Astrocyte (in vitro differentiated cells and primary cell): ENCODE results near the gene SPIRE1. TPM values are rescaled to one million over a fixed set of nuclear protein-coding genes. Genes with fewer than 3 reads are reported as not detected.

Experiments
- DNase-seq: peaks from one replicate; pipeline ENCODE4 v3.0.0-alpha.2; 2010; ENCODE audit warnings: low read depth
- FAIRE-seq: peaks from 2 replicates; lab custom pipeline; 2011; peaks lifted over from hg19 to GRCh38; lab: Jason Lieb, UNC
- H2AFZ ChIP-seq: 2 replicates; pipeline ENCODE4 v1.6.0; 2012; ENCODE audit warnings: low read depth, low read length, inconsistent platforms
- H3K27ac ChIP-seq: 2 replicates; pipeline ENCODE4 v1.5.1; 2011; ENCODE audit warnings: low read depth, low read length, inconsistent platforms
- H3K27me3 ChIP-seq: 2 replicates; pipeline ENCODE4 v1.6.0; 2011; ENCODE audit warnings: low read length, inconsistent platforms; ENCODE audit not compliant: insufficient read depth
- H3K36me3 ChIP-seq: 2 replicates; pipeline ENCODE4 v1.5.1; 2011; ENCODE audit warnings: low read length, inconsistent platforms; ENCODE audit not compliant: insufficient read depth
- H3K4me1 ChIP-seq: 2 replicates; pipeline ENCODE4 v1.5.1; 2011; ENCODE audit warnings: low read length, inconsistent platforms; ENCODE audit not compliant: insufficient read depth
- H3K4me2 ChIP-seq: 2 replicates; pipeline ENCODE4 v1.6.0; 2012; ENCODE audit warnings: low read length, inconsistent platforms
- H3K4me3 ChIP-seq: 2 replicates; pipeline ENCODE4 v1.5.1; 2011; ENCODE audit warnings: low read depth, mild to moderate bottlenecking, low read length, inconsistent platforms; ENCODE audit not compliant: insufficient read depth
- H3K79me2 ChIP-seq: 2 replicates; pipeline ENCODE4 v1.6.0; 2012; ENCODE audit warnings: mild to moderate bottlenecking, low read length, inconsistent platforms; ENCODE audit not compliant: insufficient read depth
- H3K9ac ChIP-seq: 2 replicates; pipeline ENCODE4 v1.6.0; 2012; ENCODE audit warnings: mild to moderate bottlenecking, low read length, inconsistent platforms
- H3K9me3 ChIP-seq: 2 replicates; pipeline ENCODE4 v1.5.1; 2012; ENCODE audit warnings: low read depth, mild to moderate bottlenecking, low read length, inconsistent platforms; ENCODE audit not compliant: insufficient read depth
- H4K20me1 ChIP-seq: 2 replicates; pipeline ENCODE4 v1.6.0; 2012; ENCODE audit warnings: low read length, inconsistent platforms; ENCODE audit not compliant: insufficient read depth
- H3K27ac Mint-ChIP-seq: one replicate; pipeline ENCODE4 v1.8.0; 2021; ENCODE audit warnings: mild to moderate bottlenecking, mixed read lengths; ENCODE audit not compliant: unreplicated experiment
- H3K27me3 Mint-ChIP-seq: one replicate; pipeline ENCODE4 v1.8.0; 2021; ENCODE audit warnings: low read depth, mixed read lengths; ENCODE audit not compliant: unreplicated experiment
- H3K36me3 Mint-ChIP-seq: one replicate; pipeline ENCODE4 v1.8.0; 2021; ENCODE audit warnings: low read depth, mixed read lengths; ENCODE audit not compliant: unreplicated experiment
- H3K4me1 Mint-ChIP-seq: one replicate; pipeline ENCODE4 v1.8.0; 2021; ENCODE audit warnings: low read depth, mixed read lengths; ENCODE audit not compliant: unreplicated experiment
- H3K4me3 Mint-ChIP-seq: one replicate; pipeline ENCODE4 v1.8.0; 2021; ENCODE audit warnings: mild to moderate bottlenecking, moderate library complexity, mixed read lengths; ENCODE audit not compliant: unreplicated experiment
- H3K9me3 Mint-ChIP-seq: one replicate; pipeline ENCODE4 v1.8.0; 2021; ENCODE audit warnings: mild to moderate bottlenecking, mixed read lengths; ENCODE audit not compliant: unreplicated experiment
- EZH2 ChIP-seq: IDR thresholded peaks from 2 replicates; pipeline ENCODE4 v1.6.1; 2012; ENCODE audit warnings: mild to moderate bottlenecking, low read length, inconsistent platforms; ENCODE audit not compliant: insufficient read depth
- total RNA-seq: library from RNA; stranded (reverse); gene quantifications from 2 replicates; pipeline ENCODE4 v1.2.1, GENCODE V29; 2021
- TF ChIP-seq, protein P1 (sequence below): IDR thresholded peaks from 2 replicates; pipeline ENCODE4 v1.5.1; 2011; ENCODE audit warnings: low read depth, mild to moderate bottlenecking, inconsistent platforms, low read length, moderate library complexity; ENCODE audit not compliant: insufficient read depth

Gene SPIRE1
- total RNA-seq, 1 donor from 2014 or later, result 42.0 TPM

- no peaks in the 10 kb centered on the region for H3K27me3 ChIP-seq
- Mint-ChIP-seq H3K36me3 (no peaks in the 10 kb centered on the region), H3K27me3 (no peaks in the 10 kb centered on the region), H3K4me3 (no peak overlapping the region), H3K27ac (peak overlapping the region; percentile 75), H3K9me3 (no peaks in the 10 kb centered on the region), H3K4me1 (peaks cover 4% of the 10 kb centered on the region)
- H3K36me3 ChIP-seq, result peaks cover 6% of the 10 kb centered on the region
- H3K4me1 ChIP-seq, result no peaks in the 10 kb centered on the region
- DNase-seq (no peak), FAIRE-seq (peak; percentile 32)
- H3K79me2 ChIP-seq, result no peaks in the 10 kb centered on the region
- H3K9me3 ChIP-seq, result no peaks in the 10 kb centered on the region
- H4K20me1 ChIP-seq, result no peaks in the 10 kb centered on the region
- H3K27ac ChIP-seq, result no peak overlapping the region
- no peak overlapping the region for H3K4me3 ChIP-seq
- peak overlapping the region; percentile 38 for H3K4me2 ChIP-seq
- TF ChIP-seq, protein P1, sequence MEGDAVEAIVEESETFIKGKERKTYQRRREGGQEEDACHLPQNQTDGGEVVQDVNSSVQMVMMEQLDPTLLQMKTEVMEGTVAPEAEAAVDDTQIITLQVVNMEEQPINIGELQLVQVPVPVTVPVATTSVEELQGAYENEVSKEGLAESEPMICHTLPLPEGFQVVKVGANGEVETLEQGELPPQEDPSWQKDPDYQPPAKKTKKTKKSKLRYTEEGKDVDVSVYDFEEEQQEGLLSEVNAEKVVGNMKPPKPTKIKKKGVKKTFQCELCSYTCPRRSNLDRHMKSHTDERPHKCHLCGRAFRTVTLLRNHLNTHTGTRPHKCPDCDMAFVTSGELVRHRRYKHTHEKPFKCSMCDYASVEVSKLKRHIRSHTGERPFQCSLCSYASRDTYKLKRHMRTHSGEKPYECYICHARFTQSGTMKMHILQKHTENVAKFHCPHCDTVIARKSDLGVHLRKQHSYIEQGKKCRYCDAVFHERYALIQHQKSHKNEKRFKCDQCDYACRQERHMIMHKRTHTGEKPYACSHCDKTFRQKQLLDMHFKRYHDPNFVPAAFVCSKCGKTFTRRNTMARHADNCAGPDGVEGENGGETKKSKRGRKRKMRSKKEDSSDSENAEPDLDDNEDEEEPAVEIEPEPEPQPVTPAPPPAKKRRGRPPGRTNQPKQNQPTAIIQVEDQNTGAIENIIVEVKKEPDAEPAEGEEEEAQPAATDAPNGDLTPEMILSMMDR, result no peak
- TF ChIP-seq EZH2, result no peak
- no peak overlapping the region for H3K9ac ChIP-seq
- H2AFZ ChIP-seq, result peak overlapping the region; percentile 56
These were observed 21.4 kb upstream of the SPIRE1 start for GRCh38 chr18:12679183-12679786.

- no peaks in the 10 kb centered on the region for H3K9me3 Mint-ChIP-seq
- no peaks in the 10 kb centered on the region for H4K20me1 ChIP-seq
- no peak overlapping the region for H3K4me3 ChIP-seq
- H3K36me3 ChIP-seq, result peaks cover under 1% of the 10 kb centered on the region
- H3K27me3 Mint-ChIP-seq, result no peaks in the 10 kb centered on the region
- H3K27ac Mint-ChIP-seq, result no peak overlapping the region
- DNase-seq (no peak), FAIRE-seq (no peak)
- H3K27ac ChIP-seq, result no peak overlapping the region
- no peak overlapping the region for H3K9ac ChIP-seq
- H3K4me3 Mint-ChIP-seq, result no peak overlapping the region
- no peaks in the 10 kb centered on the region for H3K9me3 ChIP-seq
- H3K4me1 ChIP-seq, result peaks cover 3% of the 10 kb centered on the region
- no peak overlapping the region for H2AFZ ChIP-seq
- H3K4me2 ChIP-seq, result no peak overlapping the region
- TF ChIP-seq EZH2, result no peak
- TF ChIP-seq, protein P1, result no peak
- H3K27me3 ChIP-seq, result no peaks in the 10 kb centered on the region
- H3K36me3 Mint-ChIP-seq, result peaks cover 1% of the 10 kb centered on the region
- peaks cover 2% of the 10 kb centered on the region for H3K4me1 Mint-ChIP-seq
- H3K79me2 ChIP-seq, result no peaks in the 10 kb centered on the region
These were observed 10.1 kb upstream of the SPIRE1 start for GRCh38 chr18:12668041-12668440.

- Histone ChIP-seq H3K27ac (no peak overlapping the region), H3K9ac (no peak overlapping the region), H3K9me3 (no peaks in the 10 kb centered on the region), H3K79me2 (peaks cover 22% of the 10 kb centered on the region), H3K27me3 (no peaks in the 10 kb centered on the region), H2AFZ (no peak overlapping the region), H3K4me3 (no peak overlapping the region), H4K20me1 (peaks cover 7% of the 10 kb centered on the region), H3K4me1 (no peaks in the 10 kb centered on the region), H3K36me3 (no peaks in the 10 kb centered on the region), H3K4me2 (peak overlapping the region; percentile 13)
- Mint-ChIP-seq H3K4me1 (peaks cover 11% of the 10 kb centered on the region), H3K9me3 (no peaks in the 10 kb centered on the region), H3K36me3 (no peaks in the 10 kb centered on the region), H3K4me3 (peak overlapping the region; percentile 55), H3K27ac (no peak overlapping the region), H3K27me3 (no peaks in the 10 kb centered on the region)
- no peak for TF ChIP-seq EZH2
- TF ChIP-seq, protein P1, result peak; percentile 99
- FAIRE-seq (peak; percentile 94), DNase-seq (peak; percentile 63)
These were observed 2.1 kb upstream of the SPIRE1 start for GRCh38 chr18:12659904-12660605.
